Activated CD8-positive, alpha-beta T cell treated with anti-CD3 and anti-CD28 coated beads for 36 hours (primary cell): ENCODE results near the gene CNOT10. TPM values are rescaled to one million over a fixed set of nuclear protein-coding genes. Genes with fewer than 3 reads are reported as not detected.

ENCODE experiments used
- ATAC-seq: fragments of 200-7000 bp; cut with Tn5 transposase; one replicate; pipeline ENCODE4 v1.10.0; 2021; ENCODE audit warnings: mild to moderate bottlenecking, moderate library complexity
- CTCF ChIA-PET: fragments of 350-600 bp; sonication (Branson Sonifier 250); formaldehyde crosslinking; loops from one replicate; lab custom pipeline; 2021; ENCODE audit warnings: antibody characterized with exemption; lab: Charles Lee
- POLR2A ChIA-PET: fragments of 350-600 bp; sonication (Branson Sonifier 250); formaldehyde crosslinking; loops from one replicate; lab custom pipeline; 2021; ENCODE audit warnings: antibody characterized with exemption; lab: Charles Lee
- DNase-seq: peaks from one replicate; pipeline ENCODE4 v3.0.0-alpha.2; 2020
- H3K27ac Mint-ChIP-seq: one replicate; pipeline ENCODE4 v1.8.0; 2021; ENCODE audit warnings: mild to moderate bottlenecking, mixed read lengths
- H3K27me3 Mint-ChIP-seq: one replicate; pipeline ENCODE4 v1.8.0; 2021; ENCODE audit warnings: mixed read lengths
- H3K36me3 Mint-ChIP-seq: one replicate; pipeline ENCODE4 v1.8.0; 2021; ENCODE audit warnings: low read depth, mixed read lengths
- H3K4me1 Mint-ChIP-seq: one replicate; pipeline ENCODE4 v1.8.0; 2021; ENCODE audit warnings: low read depth, mixed read lengths
- H3K4me3 Mint-ChIP-seq: one replicate; pipeline ENCODE4 v1.8.0; 2021; ENCODE audit warnings: mild to moderate bottlenecking, moderate library complexity, mixed read lengths
- H3K9me3 Mint-ChIP-seq: one replicate; pipeline ENCODE4 v1.8.0; 2021; ENCODE audit warnings: mixed read lengths
- intact Hi-C: fragments of 100-400 bp; cut with micrococcal nuclease; formaldehyde crosslinking; loops from one replicate; pipeline ENCODE4 v1.10.0; 2022
- total RNA-seq, 2 experiments: library from RNA; stranded (reverse); gene quantifications; one replicate each; pipeline ENCODE4 v1.2.3, GENCODE V29; 2021
- TF ChIP-seq, protein P1 (sequence below): fragments of 200-600 bp; IDR thresholded peaks from one replicate; pipeline ENCODE4 v1.8.0; 2022; ENCODE audit warnings: antibody characterized with exemption, mild to moderate bottlenecking

Gene CNOT10
- total RNA-seq, 2 experiments from 2014 or later, result 58.5 to 61.0 TPM

DNA sequence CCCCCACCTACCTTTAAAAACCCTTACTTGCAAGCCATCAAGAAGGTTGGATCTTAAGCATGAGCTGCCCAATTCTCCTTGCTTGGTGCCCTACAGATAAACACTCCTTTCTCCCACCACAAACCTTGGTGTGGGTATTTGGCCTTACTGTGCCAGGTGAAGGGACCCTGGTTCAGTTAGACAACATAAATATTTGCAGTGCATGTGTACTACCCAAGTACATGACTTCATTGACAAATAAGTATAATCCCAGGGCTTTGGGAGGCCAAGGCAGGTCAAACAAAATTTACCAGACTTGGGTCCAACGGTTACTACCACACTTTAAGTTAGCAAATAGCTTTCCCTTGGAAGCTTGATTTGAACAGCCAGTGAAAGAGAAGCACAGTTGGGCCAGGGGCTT is 9.3 kb upstream of the CNOT10 start:
- TF ChIP-seq, protein P1, sequence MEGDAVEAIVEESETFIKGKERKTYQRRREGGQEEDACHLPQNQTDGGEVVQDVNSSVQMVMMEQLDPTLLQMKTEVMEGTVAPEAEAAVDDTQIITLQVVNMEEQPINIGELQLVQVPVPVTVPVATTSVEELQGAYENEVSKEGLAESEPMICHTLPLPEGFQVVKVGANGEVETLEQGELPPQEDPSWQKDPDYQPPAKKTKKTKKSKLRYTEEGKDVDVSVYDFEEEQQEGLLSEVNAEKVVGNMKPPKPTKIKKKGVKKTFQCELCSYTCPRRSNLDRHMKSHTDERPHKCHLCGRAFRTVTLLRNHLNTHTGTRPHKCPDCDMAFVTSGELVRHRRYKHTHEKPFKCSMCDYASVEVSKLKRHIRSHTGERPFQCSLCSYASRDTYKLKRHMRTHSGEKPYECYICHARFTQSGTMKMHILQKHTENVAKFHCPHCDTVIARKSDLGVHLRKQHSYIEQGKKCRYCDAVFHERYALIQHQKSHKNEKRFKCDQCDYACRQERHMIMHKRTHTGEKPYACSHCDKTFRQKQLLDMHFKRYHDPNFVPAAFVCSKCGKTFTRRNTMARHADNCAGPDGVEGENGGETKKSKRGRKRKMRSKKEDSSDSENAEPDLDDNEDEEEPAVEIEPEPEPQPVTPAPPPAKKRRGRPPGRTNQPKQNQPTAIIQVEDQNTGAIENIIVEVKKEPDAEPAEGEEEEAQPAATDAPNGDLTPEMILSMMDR, result no peak
- DNase-seq, result no peak
- Mint-ChIP-seq H3K4me1 (no peaks in the 10 kb centered on the region), H3K9me3 (no peaks in the 10 kb centered on the region), H3K27me3 (no peaks in the 10 kb centered on the region), H3K27ac (no peak overlapping the region), H3K36me3 (no peaks in the 10 kb centered on the region), H3K4me3 (no peak overlapping the region)
- ATAC-seq, result no peak
- ChIA-PET CTCF (no interaction called here), POLR2A (interaction anchor here (1.1 kb wide), 1 partner anchor 8 kb away, joined by 3 read pairs; no protein-coding TSS in a partner anchor)
- intact Hi-C loops, result no loop called here

DNA sequence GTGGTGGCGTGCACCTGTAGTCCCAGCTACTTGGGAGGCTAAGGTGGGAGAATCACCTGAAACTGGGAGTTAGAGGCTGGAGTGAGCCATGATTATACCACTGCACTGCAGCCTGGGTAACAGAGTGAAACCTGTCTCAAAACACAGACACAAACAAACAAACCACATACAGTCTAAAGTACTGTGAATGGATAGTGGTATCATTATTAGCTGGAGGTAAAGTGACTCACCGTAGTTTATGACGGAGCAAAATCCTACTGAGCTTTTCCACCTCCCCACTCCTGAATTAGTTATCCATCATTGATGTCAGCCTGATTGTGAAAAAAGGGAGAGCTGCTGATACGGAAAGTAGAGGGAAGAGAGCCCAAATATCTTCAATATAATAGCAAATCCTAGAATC is 3.2 kb upstream of the CNOT10 start:
- DNase-seq (no peak), ATAC-seq (no peak)
- H3K9me3 Mint-ChIP-seq, result no peaks in the 10 kb centered on the region
- peaks cover 13% of the 10 kb centered on the region for H3K4me1 Mint-ChIP-seq
- TF ChIP-seq, protein P1, result no peak
- H3K36me3 Mint-ChIP-seq, result peaks cover 4% of the 10 kb centered on the region
- CTCF ChIA-PET, result interaction anchor here (0.7 kb wide), 1 partner anchor 522 kb away, joined by 3 read pairs; no protein-coding TSS in a partner anchor
- H3K27ac Mint-ChIP-seq, result no peak overlapping the region
- H3K4me3 Mint-ChIP-seq, result no peak overlapping the region
- intact Hi-C loops, result no loop called here
- H3K27me3 Mint-ChIP-seq, result no peaks in the 10 kb centered on the region
- POLR2A ChIA-PET, result no interaction called here

DNA sequence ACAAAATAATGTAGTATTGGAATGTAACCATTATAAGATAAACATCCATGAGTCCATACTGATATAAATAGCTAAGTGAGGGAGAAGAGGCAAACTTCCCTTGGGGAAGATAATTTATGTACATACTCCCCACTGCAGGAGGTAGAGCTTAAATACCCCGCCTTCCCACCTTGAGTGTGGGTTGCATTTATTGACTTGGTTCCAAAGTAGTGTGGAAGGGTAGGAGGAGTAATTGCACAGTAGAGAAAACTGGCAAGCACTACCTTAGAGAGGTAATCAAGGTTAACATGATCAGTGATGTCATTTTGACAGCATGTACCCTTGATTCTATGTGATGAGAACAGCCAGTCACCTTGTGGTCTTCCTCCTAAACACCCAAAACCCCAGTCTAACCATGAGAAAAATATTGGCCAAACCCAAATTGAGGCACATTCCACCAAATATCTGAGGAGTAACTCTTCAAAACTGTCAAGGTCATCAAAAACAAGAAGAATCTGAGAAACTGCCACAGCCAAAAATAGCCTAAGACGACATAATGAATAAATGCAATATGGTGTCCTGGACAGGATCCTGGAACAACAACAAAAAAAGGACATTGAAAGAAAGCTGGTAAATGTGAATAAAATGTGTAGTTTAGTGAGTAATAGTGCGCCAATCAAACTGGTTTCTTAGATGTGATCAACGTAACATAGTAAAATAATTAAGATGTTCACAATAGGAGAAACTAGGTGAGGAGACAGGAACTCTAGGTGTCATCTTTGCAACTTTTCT is 774 bp upstream of the CNOT10 start:
- peak overlapping the region; percentile 89 for H3K27ac Mint-ChIP-seq
- intact Hi-C loops, result no loop called here
- H3K9me3 Mint-ChIP-seq, result no peaks in the 10 kb centered on the region
- TF ChIP-seq, protein P1, result no peak
- peaks cover 22% of the 10 kb centered on the region for H3K4me1 Mint-ChIP-seq
- peaks cover 13% of the 10 kb centered on the region for H3K36me3 Mint-ChIP-seq
- no peak for ATAC-seq
- CTCF ChIA-PET, result interaction anchor here (1.0 to 1.5 kb wide), 4 partner anchors 68 to 174 kb away, joined by 3 read pairs; no protein-coding TSS in a partner anchor
- no peaks in the 10 kb centered on the region for H3K27me3 Mint-ChIP-seq
- peak overlapping the region; percentile 95 for H3K4me3 Mint-ChIP-seq
- no peak for DNase-seq
- POLR2A ChIA-PET, result interaction anchor here (0.6 to 2.1 kb wide), 4 partner anchors 9 to 255 kb away, joined by 3 to 9 read pairs (median 4); no protein-coding TSS in a partner anchor

DNA sequence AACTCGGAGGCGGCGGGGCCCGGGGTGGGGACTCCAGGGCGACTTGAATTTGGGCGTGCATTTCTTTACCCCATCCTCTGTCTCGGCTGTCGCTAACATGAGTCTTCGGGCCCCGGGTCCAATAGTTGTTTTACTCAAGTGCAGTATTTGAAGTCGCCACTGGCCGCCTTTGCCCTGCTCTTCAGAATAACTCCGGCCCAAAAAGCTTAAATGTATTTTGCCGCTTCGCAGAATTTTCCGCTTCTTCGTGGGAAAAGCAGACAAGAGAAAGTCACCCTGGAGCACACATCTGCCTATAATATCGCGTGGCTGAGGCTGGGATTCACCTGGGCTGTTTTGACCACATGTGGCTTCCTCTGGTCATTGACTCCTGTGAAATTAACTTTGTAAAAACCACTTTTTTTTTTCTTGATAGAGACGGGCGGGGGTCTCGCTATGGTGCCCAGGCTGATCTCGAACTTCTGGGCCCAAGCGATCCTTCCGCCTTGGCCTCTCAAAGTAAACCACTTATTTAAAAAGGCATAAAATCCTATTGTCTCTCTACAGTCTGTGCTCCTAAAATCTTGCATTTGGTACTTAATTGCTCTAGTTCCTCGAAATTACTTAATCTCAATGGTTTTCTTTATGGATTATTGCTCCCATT is 676 bp downstream of the CNOT10 start:
- peaks cover 26% of the 10 kb centered on the region for H3K4me1 Mint-ChIP-seq
- intact Hi-C loops, result no loop called here
- no peak for DNase-seq
- H3K9me3 Mint-ChIP-seq, result no peaks in the 10 kb centered on the region
- peaks cover 23% of the 10 kb centered on the region for H3K36me3 Mint-ChIP-seq
- TF ChIP-seq, protein P1, result no peak
- ChIA-PET POLR2A (interaction anchor here (0.9 to 2.1 kb wide), 2 partner anchors 12 to 218 kb away, joined by 3 to 9 read pairs; no protein-coding TSS in a partner anchor), CTCF (interaction anchor here (1.0 to 1.5 kb wide), 3 partner anchors 70 to 176 kb away, joined by 3 read pairs; no protein-coding TSS in a partner anchor)
- no peaks in the 10 kb centered on the region for H3K27me3 Mint-ChIP-seq
- peak overlapping the region; percentile 95 for H3K27ac Mint-ChIP-seq
- peak overlapping the region; percentile 95 for H3K4me3 Mint-ChIP-seq
- ATAC-seq, result no peak
